Stimulated activated CD4-positive, alpha-beta T cell treated with anti-CD3 and anti-CD28 coated beads, Interleukin-12 subunit alpha, Interleukin-12 subunit beta, amount 100 ng/mL, for 4 hours (primary cell): Measurements from ENCODE around the gene FADS3.

Experiments
- DNase-seq: peaks from one replicate; pipeline ENCODE4 v3.0.0-alpha.2; 2020

FADS3 gene, protein sequence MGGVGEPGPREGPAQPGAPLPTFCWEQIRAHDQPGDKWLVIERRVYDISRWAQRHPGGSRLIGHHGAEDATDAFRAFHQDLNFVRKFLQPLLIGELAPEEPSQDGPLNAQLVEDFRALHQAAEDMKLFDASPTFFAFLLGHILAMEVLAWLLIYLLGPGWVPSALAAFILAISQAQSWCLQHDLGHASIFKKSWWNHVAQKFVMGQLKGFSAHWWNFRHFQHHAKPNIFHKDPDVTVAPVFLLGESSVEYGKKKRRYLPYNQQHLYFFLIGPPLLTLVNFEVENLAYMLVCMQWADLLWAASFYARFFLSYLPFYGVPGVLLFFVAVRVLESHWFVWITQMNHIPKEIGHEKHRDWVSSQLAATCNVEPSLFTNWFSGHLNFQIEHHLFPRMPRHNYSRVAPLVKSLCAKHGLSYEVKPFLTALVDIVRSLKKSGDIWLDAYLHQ

DNA sequence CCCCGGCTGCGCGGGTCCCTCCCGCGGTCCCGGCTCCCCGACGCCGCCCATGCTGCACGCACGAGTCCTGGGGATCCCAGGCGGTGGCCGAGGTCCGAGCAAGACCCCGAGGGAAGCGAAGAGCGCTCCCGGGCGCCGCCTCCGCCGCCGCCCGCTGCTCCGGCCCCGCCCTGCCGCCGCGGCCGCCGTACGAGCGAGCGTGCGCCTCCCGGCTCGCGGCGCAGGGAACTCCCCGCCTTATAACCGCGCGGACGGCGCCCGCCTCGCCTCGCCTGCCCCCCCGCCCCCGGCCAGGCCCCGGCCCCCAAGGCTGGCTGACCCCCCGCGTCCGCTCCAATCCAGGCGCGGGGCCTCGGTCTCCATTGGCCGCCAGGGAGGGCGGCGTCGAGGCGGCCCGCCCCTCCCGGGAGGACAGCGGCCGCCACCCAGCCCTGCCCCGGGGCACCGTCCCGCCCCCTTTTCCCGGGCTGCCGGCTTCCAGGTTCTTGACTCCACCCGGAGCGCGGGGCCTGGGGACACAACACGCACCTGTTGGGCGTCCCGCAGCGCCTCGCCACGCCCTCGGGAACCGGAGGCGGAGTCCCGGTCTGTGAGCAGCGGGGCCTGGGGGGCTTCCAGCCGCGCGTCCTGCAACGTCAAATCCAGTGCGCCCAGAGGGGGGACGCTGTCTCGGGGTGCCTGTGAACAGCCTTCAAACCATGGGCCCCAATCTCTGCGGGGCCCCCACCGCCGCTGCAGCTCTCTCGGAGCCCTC is at the start of gene FADS3:
Gene FADS3, minus strand, starts transcription at position 215 of the 754 bp plus-strand sequence. Its CDS starts 164 bp downstream, at position 51.
- DNase-seq: peak; percentile 55

- no peak for DNase-seq
Observed at GRCh38 chr11:61940466-61940865, 49.1 kb upstream of the FADS3 start.

- no peak for DNase-seq
Observed at GRCh38 chr11:61935861-61936260, 44.5 kb upstream of the FADS3 start.

GRCh38 chr11:61930933-61931332 is 39.6 kb upstream of the FADS3 start:
- no peak for DNase-seq

- DNase-seq: no peak
Observed at GRCh38 chr11:61928606-61929005, 37.3 kb upstream of the FADS3 start.

- no peak for DNase-seq
Observed at GRCh38 chr11:61927501-61927900, 36.2 kb upstream of the FADS3 start.

GRCh38 chr11:61926235-61926634 is 34.9 kb upstream of the FADS3 start:
- no peak for DNase-seq

DNA sequence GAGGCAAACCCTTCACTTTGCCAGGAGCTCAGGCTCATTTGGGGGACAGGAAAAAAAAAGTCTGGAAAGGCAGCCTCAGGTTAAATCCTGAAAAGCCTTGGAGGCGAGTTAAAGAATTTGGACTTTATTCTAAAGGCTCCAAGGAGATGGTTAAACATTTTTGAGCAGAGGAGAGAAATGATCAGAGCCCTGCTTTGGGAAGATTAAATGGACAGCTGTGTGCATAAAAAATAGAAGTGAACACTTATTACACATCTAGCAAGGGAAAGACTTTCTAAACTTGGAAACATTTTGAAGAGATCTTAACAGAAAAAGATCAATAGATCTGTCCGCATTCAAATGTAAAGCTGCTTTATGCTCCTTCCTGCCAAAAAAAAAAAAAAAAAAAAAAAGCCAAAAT is 34.4 kb upstream of the FADS3 start:
- DNase-seq: no peak

DNA sequence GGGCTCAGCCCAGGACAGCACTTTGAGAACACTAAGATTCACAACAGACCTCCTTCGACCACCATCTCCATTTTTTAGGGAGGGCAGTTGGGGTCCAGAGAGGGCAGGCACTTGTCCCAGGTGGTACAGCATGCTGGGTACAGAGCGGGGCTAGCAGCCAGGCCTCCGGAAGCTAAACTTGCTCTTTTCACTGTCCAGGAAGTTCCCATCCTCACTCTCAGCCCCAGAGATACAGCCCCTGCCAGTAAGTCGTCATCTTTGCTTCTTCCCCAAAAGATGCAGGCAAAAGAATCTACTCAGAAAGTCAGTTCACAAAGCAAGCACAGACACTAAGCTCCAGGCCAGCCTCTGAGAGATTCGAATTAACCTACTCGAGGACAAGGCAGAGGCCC is 32.7 kb upstream of the FADS3 start:
- no peak for DNase-seq

- no peak for DNase-seq
Observed at GRCh38 chr11:61923166-61924063, 32.1 kb upstream of the FADS3 start.

DNA sequence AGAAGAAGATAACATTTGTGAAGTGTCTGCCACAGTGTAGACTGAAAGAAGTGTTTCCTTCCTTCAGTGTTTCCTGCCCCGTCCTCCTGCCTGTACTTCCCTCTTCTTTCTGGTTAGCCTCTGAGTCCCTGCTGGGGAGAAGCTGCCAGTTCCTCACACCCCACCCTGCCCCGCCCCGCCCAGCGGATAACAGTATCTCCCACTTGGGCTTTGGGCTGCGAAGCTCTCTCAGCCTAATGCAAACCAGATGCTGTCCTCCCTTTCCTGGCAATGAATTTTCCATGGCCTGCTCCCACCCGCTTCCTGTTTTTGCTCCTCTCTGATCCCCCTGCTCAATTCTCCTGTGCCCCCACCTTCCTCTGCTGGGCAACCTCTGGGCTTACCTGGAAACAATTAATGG is 31.2 kb upstream of the FADS3 start:
- DNase-seq: no peak

DNA sequence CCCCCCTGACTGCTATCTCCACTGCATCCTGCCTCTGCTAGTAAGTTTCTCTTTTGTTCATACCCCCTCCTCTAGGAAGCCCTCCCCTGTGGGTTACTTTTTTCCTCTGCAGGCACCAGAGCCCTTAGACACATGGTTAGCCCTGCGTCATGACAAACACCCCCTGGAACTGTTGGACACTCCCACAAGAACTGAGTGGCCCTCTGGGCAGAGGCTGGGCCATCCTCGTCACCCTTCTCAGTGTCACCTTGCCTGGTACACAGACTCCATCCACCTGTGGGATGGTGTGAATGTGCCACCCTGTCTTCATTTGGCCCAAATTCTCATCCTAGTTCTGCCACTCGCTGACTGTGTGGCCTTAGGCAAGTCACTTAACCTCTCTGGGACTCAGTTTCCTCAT is 30.1 kb upstream of the FADS3 start:
- no peak for DNase-seq

DNA sequence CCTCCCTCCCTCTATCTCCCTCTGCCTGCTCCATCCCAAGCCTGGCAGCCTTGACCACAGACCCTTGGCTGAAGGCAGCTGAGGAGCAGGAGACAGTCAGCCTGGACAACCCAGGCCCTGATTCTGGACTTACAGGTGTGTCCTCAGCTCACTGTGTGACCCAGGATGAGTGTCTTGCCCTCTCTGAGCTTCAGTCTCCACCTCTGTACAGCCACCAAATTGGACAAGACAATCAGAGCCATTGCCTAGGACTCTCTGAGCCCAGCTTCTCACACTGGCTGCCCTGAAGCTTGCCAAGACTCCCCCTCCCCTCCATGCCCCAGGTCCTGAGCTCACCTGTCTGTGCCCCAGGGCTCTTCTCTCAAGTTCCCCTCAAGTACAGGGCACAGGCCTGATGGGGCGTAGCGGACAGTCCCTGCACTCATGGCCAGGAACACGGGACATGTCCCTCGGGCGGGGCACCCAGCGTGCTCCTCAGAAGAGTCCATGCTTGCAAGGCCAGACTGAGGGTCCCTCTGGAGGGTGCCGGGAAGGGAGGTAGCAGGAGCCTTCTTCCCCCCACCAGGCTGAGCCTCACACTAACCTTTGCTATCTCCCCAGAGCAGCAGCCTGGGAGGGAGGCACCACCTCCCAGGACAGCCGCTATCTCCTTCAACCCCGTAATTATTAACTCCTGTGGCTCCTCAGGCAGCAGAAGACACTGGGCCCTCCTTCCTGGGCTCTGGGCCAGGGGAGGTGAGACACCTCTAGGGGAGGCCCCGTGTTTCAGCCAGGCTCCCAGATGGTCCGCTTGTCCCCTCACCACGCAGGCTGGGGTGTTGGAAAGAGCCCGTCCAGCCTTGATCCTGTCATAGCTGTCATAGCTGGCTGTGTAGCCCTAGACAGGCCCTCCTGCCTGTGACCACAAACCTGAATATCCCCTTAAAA is 28.6 kb upstream of the FADS3 start:
- DNase-seq: no peak

DNA sequence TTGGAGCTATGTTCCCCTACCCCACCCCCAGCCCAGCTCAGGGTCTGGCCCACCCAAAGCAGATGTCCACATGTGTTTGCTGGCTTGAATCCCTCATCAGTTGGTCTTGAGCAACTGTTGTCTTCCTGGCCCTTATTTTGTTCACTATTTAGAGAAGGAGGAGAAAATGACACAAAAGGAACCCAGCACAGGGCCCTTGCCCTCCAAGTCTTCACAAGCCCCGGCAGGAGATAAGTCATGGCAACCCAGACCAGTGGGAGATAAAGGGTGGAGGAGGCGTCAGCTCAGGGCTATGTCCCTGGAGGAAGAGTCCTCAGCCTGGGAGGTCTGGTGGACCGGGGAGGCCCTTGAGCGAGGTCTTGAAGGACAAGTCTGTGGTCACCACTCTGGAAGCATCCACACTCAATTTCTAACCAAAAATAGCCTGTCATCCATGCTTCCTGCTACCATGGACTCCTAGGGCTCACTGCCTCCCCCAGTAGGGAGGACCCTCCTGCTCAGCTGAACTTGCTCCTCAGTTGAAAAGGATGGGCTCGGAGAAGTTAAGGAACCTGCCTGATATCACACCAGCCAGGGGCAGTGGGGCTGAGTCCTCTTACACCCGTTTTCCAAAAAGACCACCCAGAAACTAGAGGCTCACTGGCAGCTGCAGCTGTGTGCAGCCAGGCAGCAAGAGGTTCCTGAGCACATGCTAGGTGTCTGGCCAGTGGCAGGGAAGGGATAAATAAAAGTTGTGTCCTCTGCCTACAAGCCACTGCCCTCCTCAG is 27.8 kb upstream of the FADS3 start:
- no peak for DNase-seq

GRCh38 chr11:61918251-61918937 is 27.0 kb upstream of the FADS3 start:
- DNase-seq: no peak

DNA sequence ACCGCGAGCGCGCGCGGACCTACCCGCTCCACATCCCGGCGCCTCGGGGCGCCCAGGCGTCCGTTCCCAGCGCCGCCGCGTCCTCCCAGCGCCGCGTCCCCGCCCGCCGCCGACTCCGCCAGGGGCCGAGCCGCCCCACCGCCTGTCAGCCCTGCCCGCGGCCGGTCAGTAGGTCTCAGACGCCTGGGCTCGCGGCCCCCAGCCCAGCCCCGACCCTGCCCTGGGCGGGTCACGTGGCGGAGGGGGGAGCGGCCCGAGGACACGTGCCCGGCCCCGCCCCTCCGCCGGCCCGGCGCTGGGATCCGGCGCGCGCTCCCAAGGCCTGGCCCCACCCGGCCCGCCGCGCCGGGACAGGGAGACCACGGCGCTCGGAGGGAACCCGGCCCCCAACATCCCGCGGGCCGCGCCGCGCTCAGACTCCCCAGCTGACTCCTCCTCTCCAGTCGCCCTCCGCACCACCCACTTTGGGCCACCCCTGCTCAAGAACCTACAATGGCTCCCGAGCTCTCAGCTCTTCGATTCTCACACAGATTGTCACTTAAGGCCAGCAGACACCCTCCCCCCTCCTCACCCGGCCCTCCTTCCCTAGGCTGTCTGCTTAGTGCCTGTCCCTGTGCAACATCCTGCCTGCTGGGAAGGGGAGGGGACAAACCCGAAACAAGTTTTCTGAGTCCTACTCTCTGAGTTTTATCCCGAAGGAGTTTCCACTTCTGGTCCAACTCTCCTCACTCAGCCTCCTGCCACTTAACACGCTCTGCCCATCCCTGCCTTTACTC is 26.2 kb upstream of the FADS3 start, which contains the start of gene RAB3IL1:
Gene RAB3IL1, minus strand, starts transcription at position 233 of the 776 bp plus-strand sequence. Its CDS starts 199 bp downstream, at position 34.
- DNase-seq: peak; percentile 16

GRCh38 chr11:61916737-61917333 is 25.5 kb upstream of the FADS3 start:
- no peak for DNase-seq

- DNase-seq: no peak
Observed at GRCh38 chr11:61914471-61915171, 23.3 kb upstream of the FADS3 start.
